Fibroblast of upper back skin (primary cell): ENCODE data around the gene CCDC57.
"Not testable (repeated sequence)": the region's sequence is repeated elsewhere in the genome, so short reads cannot be mapped to it uniquely, and the experiment has no call there.

Source experiments
- DNase-seq: peaks from one replicate; pipeline ENCODE4 v3.0.0-alpha.2; 2013

CCDC57 gene

GRCh38 chr17:82212331-82213250 lies at the start of gene CCDC57:
CCDC57 (minus strand) TSS chr17:82212842; CDS start chr17:82201944, 10,898 bp downstream.
- peak; percentile 73 for DNase-seq

GRCh38 chr17:82262344-82262743 lies 49.7 kb upstream of the CCDC57 start:
- DNase-seq = no peak

- DNase-seq = not testable (repeated sequence)
Observed at GRCh38 chr17:82259972-82260961, 47.6 kb upstream of the CCDC57 start.

GRCh38 chr17:82258555-82258954 lies 45.9 kb upstream of the CCDC57 start:
- no peak for DNase-seq

GRCh38 chr17:82257473-82257872 lies 44.8 kb upstream of the CCDC57 start:
- DNase-seq = no peak

- DNase-seq = no peak
Observed at GRCh38 chr17:82256242-82256885, 43.7 kb upstream of the CCDC57 start.

- no peak for DNase-seq
Observed at GRCh38 chr17:82255402-82255972, 42.8 kb upstream of the CCDC57 start.

- DNase-seq = not testable (repeated sequence)
Observed at GRCh38 chr17:82254746-82255145, 42.1 kb upstream of the CCDC57 start.

- not testable (repeated sequence) for DNase-seq
Observed at GRCh38 chr17:82254096-82254495, 41.5 kb upstream of the CCDC57 start.

GRCh38 chr17:82253179-82253544 lies 40.5 kb upstream of the CCDC57 start:
- no peak for DNase-seq

GRCh38 chr17:82252511-82253178 lies 40.0 kb upstream of the CCDC57 start:
- DNase-seq = no peak

GRCh38 chr17:82250868-82251500 lies 38.3 kb upstream of the CCDC57 start:
- no peak for DNase-seq

GRCh38 chr17:82249896-82250581 lies 37.4 kb upstream of the CCDC57 start:
- DNase-seq = no peak

- DNase-seq = no peak
Observed at GRCh38 chr17:82248815-82249674, 36.4 kb upstream of the CCDC57 start.

- DNase-seq = no peak
Observed at GRCh38 chr17:82247856-82248671, 35.4 kb upstream of the CCDC57 start.

GRCh38 chr17:82247182-82247823 lies 34.7 kb upstream of the CCDC57 start:
- no peak for DNase-seq

GRCh38 chr17:82246365-82247181 lies 33.9 kb upstream of the CCDC57 start:
- no peak for DNase-seq

GRCh38 chr17:82246040-82246364 lies 33.4 kb upstream of the CCDC57 start:
- no peak for DNase-seq
